H1 (cell line): ENCODE data around the gene NOS1AP. TPM values are rescaled to one million over a fixed set of nuclear protein-coding genes. Genes with fewer than 3 reads are reported as not detected.

Source experiments
- BCL11A ChIP-seq, 2 experiments: IDR thresholded peaks; one replicate each; pipeline ENCODE4 v1.6.1; 2011; ENCODE audit warnings: low read depth in 2 of 2, low read length in 2 of 2, mild to moderate bottlenecking in 2 of 2
- CREB1 ChIP-seq: IDR thresholded peaks from 2 replicates; pipeline ENCODE4 v1.6.1; 2012; ENCODE audit warnings: inconsistent platforms
- RBBP5 ChIP-seq: IDR thresholded peaks from 2 replicates; pipeline ENCODE4 v1.7.1; 2012; ENCODE audit warnings: low read depth, mild to moderate bottlenecking, inconsistent platforms, low read length, moderate library complexity, borderline replicate concordance
- polyA plus RNA-seq, 7 experiments: library from polyadenylated mRNA; depleted of rRNA in 3 of 7; stranded (reverse) in 5 of 7; unstranded in 2 of 7; fragments of >200 nt in 5 of 7; fragments of 200-250 nt in 2 of 7; gene quantifications; 1 replicate in 5 of 7; 2 replicates in 1 of 7; 4 replicates in 1 of 7; pipeline versions ENCODE4 v1.2.1 to v1.2.3, GENCODE V29; 2011 to 2013; ENCODE audit warnings: missing spikeins in 2 of 7, mixed read lengths in 2 of 7
- total RNA-seq: library from RNA; stranded (reverse); fragmentation: NEBNext Ultra II Directional; extraction: Animal tissue kit (Norgen Biotek cat#: 25700); gene quantifications from 2 replicates; pipeline ENCODE4 v1.2.1, GENCODE V29; 2021

The NOS1AP gene
- total and polyA plus RNA-seq, 2 of the 8 experiments (the other 6 are each of a cell fraction or from before 2014, with no cell fraction given) = 2.4 to 12.1 TPM

DNA sequence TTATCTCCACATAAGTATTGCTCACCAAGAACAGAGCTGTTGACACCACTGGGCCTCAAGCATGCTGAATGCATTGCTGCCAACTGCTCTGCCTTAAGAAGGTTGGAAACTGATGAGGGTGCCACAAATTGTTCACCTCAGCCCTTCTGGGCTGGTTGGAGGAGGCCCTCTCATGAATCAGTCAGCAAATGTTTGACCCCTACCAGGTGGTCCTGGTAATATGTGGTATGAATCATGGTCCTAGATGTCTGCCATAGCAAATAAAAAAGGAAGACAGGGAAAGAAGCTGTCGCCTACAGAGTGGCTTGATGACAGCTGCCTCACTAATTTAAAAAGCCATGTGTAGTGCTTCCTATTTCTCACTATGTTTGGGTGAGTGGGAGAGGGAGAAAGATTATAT, 295.0 kb downstream of the NOS1AP start (continued):
- no peak for TF ChIP-seq RBBP5
- no peak for TF ChIP-seq BCL11A (IDR thresholded peaks at IDR 0.05; ENCODE audit: low read depth in 2 of 2, low read length in 2 of 2)
- no peak for TF ChIP-seq CREB1
